Hepatocyte (in vitro differentiated cells): ENCODE data around the gene RGCC.

Source experiments
- CTCF ChIP-seq: fragments of 200-600 bp; sonication (generic); IDR thresholded peaks from 2 replicates; pipeline ENCODE4 v1.5.1; 2016; ENCODE audit warnings: antibody characterized with exemption, mild to moderate bottlenecking; ENCODE audit not compliant: poor library complexity
- EZH2 ChIP-seq: fragments of 200-600 bp; sonication (generic); IDR thresholded peaks from 2 replicates; pipeline ENCODE4 v1.6.1; 2016; ENCODE audit warnings: antibody characterized with exemption, mild to moderate bottlenecking, borderline replicate concordance
- EZH2phosphoT487 ChIP-seq: fragments of 200-600 bp; sonication (generic); IDR thresholded peaks from one replicate; pipeline ENCODE4 v1.6.1; 2018; ENCODE audit warnings: antibody characterized with exemption, mild to moderate bottlenecking, low read depth, moderate library complexity; ENCODE audit not compliant: unreplicated experiment, severe bottlenecking

- TF ChIP-seq EZH2, result no peak
- no peak for TF ChIP-seq CTCF
- TF ChIP-seq EZH2phosphoT487, result no peak
These were observed 48.0 kb downstream of the RGCC start for GRCh38 chr13:41505209-41505835.
